IMR-90 (cell line): ENCODE results near the gene DCAKD. TPM values are rescaled to one million over a fixed set of nuclear protein-coding genes. Genes with fewer than 3 reads are reported as not detected.
A peak's percentile ranks its signal among the peaks of the same experiment; 100 is the strongest.

Source experiments
- ATAC-seq: fragments of 200-7000 bp; cut with Tn5 transposase; 2 replicates; pipeline ENCODE4 v1.9.1; 2020; ENCODE audit warnings: low read depth, mild to moderate bottlenecking, moderate library complexity
- BruUV-seq: library from RNA; stranded (reverse); fragments of 400-500 nt; replicated peaks from 2 replicates; lab custom pipeline; 2021; lab: Mats Ljungman, UMichigan
- CTCF ChIA-PET: fragments of 300-600 bp; formaldehyde crosslinking; extraction: SDS; loops from one replicate; lab custom pipeline; 2021; ENCODE audit warnings: antibody characterized with exemption; lab: Yijun Ruan, JAX
- POLR2A ChIA-PET: fragments of 300-600 bp; sonication (Branson Sonifier 250); formaldehyde crosslinking; loops from one replicate; lab custom pipeline; 2022; ENCODE audit warnings: antibody characterized with exemption; ENCODE audit not compliant: unreplicated experiment; lab: Charles Lee
- DNase-seq: peaks from one replicate; pipeline ENCODE4 v3.0.0; 2013
- H2AFZ ChIP-seq: replicated peaks from 2 replicates; pipeline ENCODE3; 2013; ENCODE audit warnings: low read length, mild to moderate bottlenecking; ENCODE audit not compliant: poor library complexity
- H2AK5ac ChIP-seq: 2 replicates; pipeline ENCODE4 v1.6.1; 2013; ENCODE audit warnings: low read depth, low read length, inconsistent platforms
- H2AK9ac ChIP-seq: replicated peaks from 2 replicates; pipeline ENCODE3; 2013; ENCODE audit warnings: mild to moderate bottlenecking, low read depth, low read length, moderate library complexity; ENCODE audit not compliant: poor library complexity
- H2BK120ac ChIP-seq: 2 replicates; pipeline ENCODE4 v1.6.1; 2013; ENCODE audit warnings: low read depth, low read length, inconsistent platforms
- H2BK15ac ChIP-seq: 3 replicates; pipeline ENCODE4 v1.6.1; 2013; ENCODE audit warnings: low read depth, low read length, inconsistent platforms
- H2BK20ac ChIP-seq: 2 replicates; pipeline ENCODE4 v1.6.1; 2013; ENCODE audit warnings: low read depth, mild to moderate bottlenecking, inconsistent platforms, low read length, moderate library complexity
- H2BK5ac ChIP-seq: 2 replicates; pipeline ENCODE4 v1.6.1; 2013; ENCODE audit warnings: mild to moderate bottlenecking, low read depth, low read length, inconsistent platforms; ENCODE audit not compliant: poor library complexity, severe bottlenecking
- H3K14ac ChIP-seq: replicated peaks from 2 replicates; pipeline ENCODE4 v1.6.1; 2013; ENCODE audit warnings: low read depth, low read length, inconsistent platforms
- H3K18ac ChIP-seq: 2 replicates; pipeline ENCODE4 v1.6.1; 2013; ENCODE audit warnings: low read depth, low read length, control low read depth
- H3K23ac ChIP-seq: 2 replicates; pipeline ENCODE4 v1.6.1; 2013; ENCODE audit warnings: low read depth, low read length, inconsistent platforms
- H3K27ac ChIP-seq: 2 replicates; pipeline ENCODE4 v1.5.1; 2013; ENCODE audit warnings: mild to moderate bottlenecking, control low read depth, low read length; ENCODE audit not compliant: insufficient read depth
- H3K27me3 ChIP-seq: 2 replicates; pipeline ENCODE4 v1.6.1; 2013; ENCODE audit warnings: low read length; ENCODE audit not compliant: control insufficient read depth, insufficient read depth
- H3K36me3 ChIP-seq: 2 replicates; pipeline ENCODE4 v1.6.1; 2013; ENCODE audit warnings: low read length, mixed read lengths; ENCODE audit not compliant: control insufficient read depth, insufficient read depth
- H3K4ac ChIP-seq: 2 replicates; pipeline ENCODE4 v1.6.1; 2013; ENCODE audit warnings: low read depth, low read length, inconsistent platforms
- H3K4me1 ChIP-seq: 2 replicates; pipeline ENCODE4 v1.6.1; 2013; ENCODE audit warnings: low read length, mixed read lengths; ENCODE audit not compliant: control insufficient read depth, insufficient read depth
- H3K4me2 ChIP-seq: 2 replicates; pipeline ENCODE4 v1.6.1; 2013; ENCODE audit warnings: low read depth, mild to moderate bottlenecking, control low read depth, low read length, moderate library complexity
- H3K4me3 ChIP-seq: 2 replicates; pipeline ENCODE4 v1.5.1; 2013; ENCODE audit warnings: low read depth, mild to moderate bottlenecking, control low read depth, low read length, moderate library complexity; ENCODE audit not compliant: insufficient read depth
- H3K56ac ChIP-seq: 2 replicates; pipeline ENCODE4 v1.6.1; 2013; ENCODE audit warnings: low read length, inconsistent platforms; ENCODE audit not compliant: insufficient read depth; ENCODE audit errors: extremely low read depth
- H3K79me1 ChIP-seq, 2 experiments: 2 replicates each; pipeline ENCODE4 v1.6.1; 2013; ENCODE audit warnings: low read length in 2 of 2, inconsistent platforms in 1 of 2, low read depth in 1 of 2
- H3K9ac ChIP-seq: 2 replicates; pipeline ENCODE4 v1.6.1; 2013; ENCODE audit warnings: low read depth, low read length, control low read depth
- H3K9me1 ChIP-seq: 2 replicates; pipeline ENCODE4 v1.6.1; 2013; ENCODE audit warnings: low read length, inconsistent platforms; ENCODE audit not compliant: insufficient read depth
- H3K9me3 ChIP-seq: 2 replicates; pipeline ENCODE4 v1.6.1; 2013; ENCODE audit warnings: low read length; ENCODE audit not compliant: control insufficient read depth, insufficient read depth
- H4K20me1 ChIP-seq: 2 replicates; pipeline ENCODE4 v1.6.1; 2013; ENCODE audit warnings: low read length, inconsistent platforms; ENCODE audit not compliant: insufficient read depth
- H4K5ac ChIP-seq: 2 replicates; pipeline ENCODE4 v1.6.1; 2013; ENCODE audit warnings: mild to moderate bottlenecking, low read depth, low read length, control low read depth
- H4K8ac ChIP-seq, 2 experiments: 2 replicates each; pipeline ENCODE4 v1.6.1; 2013; ENCODE audit warnings: low read depth in 2 of 2, low read length in 2 of 2, control low read depth in 1 of 2, inconsistent platforms in 1 of 2
- H4K91ac ChIP-seq: 2 replicates; pipeline ENCODE4 v1.6.1; 2013; ENCODE audit warnings: low read depth, low read length, inconsistent platforms; ENCODE audit not compliant: insufficient read depth
- CTCF ChIP-seq: conservative IDR thresholded peaks from 2 replicates; pipeline ENCODE4 v1.5.1; 2012; ENCODE audit warnings: mild to moderate bottlenecking, low read depth, low read length, improper control_type of control experiment
- ELK1 ChIP-seq: fragments of 150-350 bp; IDR thresholded peaks from 2 replicates; pipeline ENCODE4 v1.6.1; 2016; ENCODE audit warnings: low read depth, mild to moderate bottlenecking, low read length, moderate library complexity, borderline replicate concordance
- FOS ChIP-seq: fragments of 150-350 bp; IDR thresholded peaks from 2 replicates; pipeline ENCODE4 v1.6.1; 2016; ENCODE audit warnings: low read depth, low read length
- RAD21 ChIP-seq: IDR thresholded peaks from 2 replicates; pipeline ENCODE4 v1.6.1; 2012; ENCODE audit warnings: low read length, improper control_type of control experiment
- WGBS, 2 experiments: methylation state at CpG; one replicate each; pipeline versions ENCODE4 v1.1.5 to v1.1.7; 2013; ENCODE audit warnings: missing lambda C conversion rate in 2 of 2; ENCODE audit not compliant: insufficient read length in 1 of 2; ENCODE audit errors: extremely low coverage in 2 of 2; 5-methylcytosine and 5-hydroxymethylcytosine counted together
- dilution Hi-C: fragments of 300-500 bp; cut with HindIII; formaldehyde crosslinking; loops from one replicate; pipeline ENCODE4 v1.14.3; 2018; ENCODE audit warnings: low sequenced_read_pairs; ENCODE audit not compliant: unreplicated experiment
- in situ Hi-C: fragments of 300-500 bp; cut with MboI; formaldehyde crosslinking; loops from 3 replicates; pipeline ENCODE4 v1.14.3; 2019; ENCODE audit warnings: low sequenced_read_pairs, inconsistent platforms, mixed read lengths
- intact Hi-C: fragments of 100-400 bp; cut with micrococcal nuclease; formaldehyde crosslinking; loops from 2 replicates; pipeline ENCODE4 v1.10.0; 2022
- polyA plus RNA-seq, 3 experiments: library from polyadenylated mRNA; depleted of rRNA; stranded (reverse); fragments of >200 nt; gene quantifications; 2 replicates each; pipeline ENCODE4 v1.2.3, GENCODE V29; 2012; ENCODE audit warnings: low replicate concordance in 1 of 3
- total RNA-seq: library from RNA; depleted of rRNA; stranded (reverse); fragments of >200 nt; gene quantifications from 2 replicates; pipeline ENCODE4 v1.2.3, GENCODE V29; 2012

DCAKD gene
- total and polyA plus RNA-seq, 2 of the 4 experiments (the other 2 are of a cell fraction) = 31.3 to 47.9 TPM

GRCh38 chr17:45018514-45018847, 33.0 kb downstream of the DCAKD start (continued):
- TF ChIP-seq RAD21 (no peak), FOS (no peak), ELK1 (no peak)

- H4K8ac ChIP-seq = no peak overlapping the region
- no peak for TF ChIP-seq RAD21
- TF ChIP-seq CTCF = peak; percentile 20; the same call in 1 of the 2 replicates
- no peaks in the 10 kb centered on the region for H3K79me1 ChIP-seq
- no peak overlapping the region for H2BK20ac ChIP-seq
- no peak overlapping the region for H2AFZ ChIP-seq
- H2AK9ac ChIP-seq = no peak overlapping the region
- no peak overlapping the region for H3K23ac ChIP-seq
- no peak overlapping the region for H2BK5ac ChIP-seq
- H4K91ac ChIP-seq = no peak overlapping the region
- no peak overlapping the region for H3K4me3 ChIP-seq
- H3K27ac ChIP-seq = no peak overlapping the region
- WGBS, 2 experiments = no CpG with 5 or more reads among the region's 5 CpGs
- no peak for DNase-seq
- dilution Hi-C loops (no loop called here), in situ Hi-C loops (no loop called here), intact Hi-C loops (no loop called here)
- H3K9me1 ChIP-seq = no peaks in the 10 kb centered on the region; the same call in 1 of the 2 replicates
- H3K36me3 ChIP-seq = no peaks in the 10 kb centered on the region
- H2BK120ac ChIP-seq = no peak overlapping the region
- CTCF ChIA-PET = interaction anchor here (0.6 kb wide), 1 partner anchor 10 kb away, joined by 4 read pairs; no protein-coding TSS in a partner anchor
- POLR2A ChIA-PET = no interaction called here
- H2BK15ac ChIP-seq = no peak overlapping the region
- H3K27me3 ChIP-seq = peaks cover 4% of the 10 kb centered on the region; the same call in 1 of the 2 replicates
- no peak overlapping the region for H3K14ac ChIP-seq
- no peaks in the 10 kb centered on the region for H3K9me3 ChIP-seq
- H3K4ac ChIP-seq = no peak overlapping the region
- H4K5ac ChIP-seq = no peak overlapping the region
- no peak overlapping the region for H3K18ac ChIP-seq
- no peak overlapping the region for H3K56ac ChIP-seq
- no peak overlapping the region for H2AK5ac ChIP-seq
- no peak overlapping the region for H3K4me2 ChIP-seq
- H3K9ac ChIP-seq = no peak overlapping the region
- peaks cover 31% of the 10 kb centered on the region for H3K4me1 ChIP-seq
- no peak for ATAC-seq
- no peaks in the 10 kb centered on the region for H4K20me1 ChIP-seq
- BruUV-seq = no TSS peak
These were observed 34.6 kb downstream of the DCAKD start for GRCh38 chr17:45016823-45017222.
